SK-N-SH (cell line): ENCODE results near the gene NANOS2. TPM values are rescaled to one million over a fixed set of nuclear protein-coding genes. Genes with fewer than 3 reads are reported as not detected.

ENCODE experiments used
- CTCF ChIA-PET: fragments of 300-600, 350-600 bp; formaldehyde crosslinking; extraction: SDS; loops from one replicate; lab custom pipeline; 2021; lab: Yijun Ruan, JAX
- POLR2A ChIA-PET: fragments of 350-600 bp; sonication (Branson Sonifier 250); formaldehyde crosslinking; extraction: SDS; loops from one replicate; lab custom pipeline; 2020; ENCODE audit warnings: antibody characterized with exemption, inconsistent platforms; lab: Yijun Ruan, JAX
- DNase-seq: peaks from one replicate; pipeline ENCODE4 v3.0.0; 2012
- H2AFZ ChIP-seq: fragments of 200-600 bp; sonication (generic); 2 replicates; pipeline ENCODE4 v1.8.1; 2016; ENCODE audit warnings: antibody characterized with exemption, mild to moderate bottlenecking, low read depth
- H3F3A ChIP-seq: fragments of 200-600 bp; sonication (generic); replicated peaks from 2 replicates; pipeline ENCODE3; 2016; ENCODE audit warnings: antibody characterized with exemption, mild to moderate bottlenecking; ENCODE audit not compliant: insufficient read depth
- H3K27ac ChIP-seq, 2 experiments: fragments of 200-500 bp in 1 of 2; fragments of 200-600 bp in 1 of 2; sonication (Bioruptor generic) in 1 of 2; sonication (generic), shearing (Covaris generic) in 1 of 2; 2 replicates each; pipeline versions ENCODE4 v1.5.1 to v1.6.1; 2014 to 2016; ENCODE audit warnings: low read depth in 2 of 2, inconsistent platforms in 1 of 2, low read length in 1 of 2, mild to moderate bottlenecking in 1 of 2, mixed read lengths in 1 of 2
- H3K27me3 ChIP-seq: fragments of 200-600 bp; sonication (generic), shearing (Covaris generic); 2 replicates; pipeline ENCODE4 v1.6.1; 2016; ENCODE audit warnings: mixed run types; ENCODE audit not compliant: insufficient read depth
- H3K36me3 ChIP-seq, 2 experiments: fragments of 200-500 bp in 1 of 2; fragments of 200-600 bp in 1 of 2; sonication (Bioruptor generic) in 1 of 2; sonication (generic) in 1 of 2; replicated peaks in 1 of 2; 2 replicates each; pipeline versions ENCODE3 to v1.5.1; 2014 to 2016; ENCODE audit warnings: low read length in 1 of 2, mild to moderate bottlenecking in 1 of 2; ENCODE audit not compliant: insufficient read depth in 2 of 2, control insufficient read depth in 1 of 2
- H3K4me1 ChIP-seq, 2 experiments: fragments of 200-500 bp in 1 of 2; fragments of 200-600 bp in 1 of 2; sonication (Bioruptor generic) in 1 of 2; sonication (generic), shearing (Covaris generic) in 1 of 2; 2 replicates each; pipeline versions ENCODE4 v1.5.1 to v1.6.1; 2014 to 2016; ENCODE audit warnings: low read depth in 1 of 2, low read length in 1 of 2, mixed run types in 1 of 2; ENCODE audit not compliant: insufficient read depth in 2 of 2, control insufficient read depth in 1 of 2
- H3K4me2 ChIP-seq: fragments of 200-600 bp; sonication (generic), shearing (Covaris generic); 2 replicates; pipeline ENCODE4 v1.6.1; 2017; ENCODE audit warnings: mixed run types
- H3K4me3 ChIP-seq, 2 experiments: fragments of 200-500 bp in 1 of 2; fragments of 200-600 bp in 1 of 2; sonication (Bioruptor generic) in 1 of 2; sonication (generic), shearing (Covaris generic) in 1 of 2; 2 replicates each; pipeline versions ENCODE4 v1.5.1 to v1.8.1; 2014 to 2016; ENCODE audit warnings: low read depth in 2 of 2, inconsistent platforms in 1 of 2, low read length in 1 of 2, mild to moderate bottlenecking in 1 of 2, mixed read lengths in 1 of 2, moderate library complexity in 1 of 2
- H3K79me2 ChIP-seq: fragments of 200-600 bp; sonication (generic); 2 replicates; pipeline ENCODE4 v1.8.1; 2017; ENCODE audit warnings: mild to moderate bottlenecking; ENCODE audit not compliant: insufficient read depth
- H3K9ac ChIP-seq: fragments of 200-600 bp; sonication (generic); 2 replicates; pipeline ENCODE4 v1.6.1; 2017; ENCODE audit warnings: mixed run types
- H3K9me2 ChIP-seq: fragments of 200-600 bp; sonication (generic); 2 replicates; pipeline ENCODE4 v1.6.1; 2017; ENCODE audit warnings: mixed run types
- H3K9me3 ChIP-seq: fragments of 200-600 bp; sonication (generic); 2 replicates; pipeline ENCODE4 v1.6.1; 2017; ENCODE audit warnings: mixed run types, mild to moderate bottlenecking, moderate library complexity
- H4K20me1 ChIP-seq: fragments of 200-600 bp; sonication (generic); 2 replicates; pipeline ENCODE4 v1.6.1; 2017; ENCODE audit warnings: mild to moderate bottlenecking, mixed run types; ENCODE audit not compliant: insufficient read depth
- CHD2 ChIP-seq: fragments of 150-350 bp; IDR thresholded peaks from 2 replicates; pipeline ENCODE4 v1.6.1; 2018; ENCODE audit warnings: low read length; ENCODE audit not compliant: partially characterized antibody
- ELF1 ChIP-seq: IDR thresholded peaks from 2 replicates; pipeline ENCODE4 v1.4.0; 2012
- FOXJ3 ChIP-seq: sonication (generic); formaldehyde crosslinking; IDR thresholded peaks from 2 replicates; pipeline ENCODE4 v1.5.1; 2020; ENCODE audit warnings: mild to moderate bottlenecking, missing genetic modification reagents
- FOXM1 ChIP-seq: IDR thresholded peaks from 2 replicates; pipeline ENCODE4 v1.4.0; 2012; ENCODE audit warnings: low read depth, mild to moderate bottlenecking
- GATA2 ChIP-seq: sonication (generic); formaldehyde crosslinking; IDR thresholded peaks from 2 replicates; pipeline ENCODE4 v1.5.0; 2020; ENCODE audit warnings: mild to moderate bottlenecking, missing genetic modification reagents
- MEF2A ChIP-seq: IDR thresholded peaks from 2 replicates; pipeline ENCODE4 v1.4.0; 2012; ENCODE audit warnings: low read depth, borderline replicate concordance
- MXI1 ChIP-seq: IDR thresholded peaks from 2 replicates; pipeline ENCODE4 v1.6.1; 2012; ENCODE audit warnings: mild to moderate bottlenecking, low read depth, low read length, improper control_type of control experiment
- NFIC ChIP-seq: IDR thresholded peaks from 2 replicates; pipeline ENCODE4 v1.4.0; 2012; ENCODE audit warnings: borderline replicate concordance
- RCOR1 ChIP-seq: fragments of 150-350 bp; IDR thresholded peaks from 2 replicates; pipeline ENCODE4 v1.6.1; 2017; ENCODE audit warnings: antibody characterized with exemption, low read length
- RFX5 ChIP-seq: IDR thresholded peaks from 2 replicates; pipeline ENCODE4 v1.6.1; 2012; ENCODE audit warnings: mild to moderate bottlenecking, improper control_type of control experiment, low read length
- SMC3 ChIP-seq: IDR thresholded peaks from 2 replicates; pipeline ENCODE4 v1.6.1; 2012; ENCODE audit warnings: low read depth, low read length, improper control_type of control experiment
- TAF1 ChIP-seq: IDR thresholded peaks from 2 replicates; pipeline ENCODE4 v1.6.1; 2012; ENCODE audit warnings: low read depth, mild to moderate bottlenecking, low read length, moderate library complexity, borderline replicate concordance
- TCF12 ChIP-seq: IDR thresholded peaks from 2 replicates; pipeline ENCODE4 v1.4.0; 2012
- TEAD4 ChIP-seq: IDR thresholded peaks from 2 replicates; pipeline ENCODE4 v1.4.0; 2012; ENCODE audit warnings: mild to moderate bottlenecking, borderline replicate concordance; ENCODE audit not compliant: insufficient read depth
- USF2 ChIP-seq: fragments of 150-350 bp; IDR thresholded peaks from 2 replicates; pipeline ENCODE4 v1.6.1; 2017; ENCODE audit warnings: antibody characterized with exemption, low read length, low read depth, borderline replicate concordance
- YY1 ChIP-seq: IDR thresholded peaks from 2 replicates; pipeline ENCODE4 v1.4.0; 2012; ENCODE audit warnings: low read depth, mild to moderate bottlenecking
- WGBS: methylation state at CpG from one replicate; pipeline ENCODE4 v1.1.6; 2017; ENCODE audit warnings: low lambda C conversion rate; 5-methylcytosine and 5-hydroxymethylcytosine counted together
- polyA plus RNA-seq, 3 experiments: library from polyadenylated mRNA; depleted of rRNA; stranded (reverse); fragments of >200 nt; gene quantifications; 2 replicates each; pipeline ENCODE4 v1.2.3, GENCODE V29; 2012
- TF ChIP-seq, protein P1 (sequence below): IDR thresholded peaks from 2 replicates; pipeline ENCODE4 v1.4.0; 2012; ENCODE audit warnings: low read depth, borderline replicate concordance
- TF ChIP-seq, protein P2 (sequence below): IDR thresholded peaks from 2 replicates; pipeline ENCODE4 v1.4.0; 2012; ENCODE audit warnings: low read depth, borderline replicate concordance

NANOS2 gene
- polyA plus RNA-seq, 1 of the 3 experiments (the other 2 are of a cell fraction) = not detected

DNA sequence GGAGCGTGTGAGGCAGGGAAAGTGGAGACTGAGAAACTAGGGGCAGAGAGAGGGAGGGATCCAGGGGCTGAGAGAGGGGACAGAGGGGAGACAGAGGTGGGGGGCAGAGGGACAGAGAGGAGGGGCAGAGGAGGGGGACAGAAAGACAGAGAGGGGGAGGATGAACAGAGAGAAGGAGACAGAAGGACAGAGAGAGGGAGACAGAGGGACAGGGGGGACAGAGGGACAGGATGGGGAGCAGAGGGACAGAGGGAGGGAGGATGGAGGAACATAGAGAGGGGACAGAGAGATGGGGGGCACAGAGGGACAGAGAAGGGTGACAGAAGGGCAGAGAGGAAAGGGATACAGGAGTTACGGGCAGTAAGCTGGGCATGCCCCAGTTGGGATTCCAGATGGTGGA is 14.7 kb upstream of the NANOS2 start:
- 94% methylated on average over 2 of the region's 2 CpGs for WGBS

DNA sequence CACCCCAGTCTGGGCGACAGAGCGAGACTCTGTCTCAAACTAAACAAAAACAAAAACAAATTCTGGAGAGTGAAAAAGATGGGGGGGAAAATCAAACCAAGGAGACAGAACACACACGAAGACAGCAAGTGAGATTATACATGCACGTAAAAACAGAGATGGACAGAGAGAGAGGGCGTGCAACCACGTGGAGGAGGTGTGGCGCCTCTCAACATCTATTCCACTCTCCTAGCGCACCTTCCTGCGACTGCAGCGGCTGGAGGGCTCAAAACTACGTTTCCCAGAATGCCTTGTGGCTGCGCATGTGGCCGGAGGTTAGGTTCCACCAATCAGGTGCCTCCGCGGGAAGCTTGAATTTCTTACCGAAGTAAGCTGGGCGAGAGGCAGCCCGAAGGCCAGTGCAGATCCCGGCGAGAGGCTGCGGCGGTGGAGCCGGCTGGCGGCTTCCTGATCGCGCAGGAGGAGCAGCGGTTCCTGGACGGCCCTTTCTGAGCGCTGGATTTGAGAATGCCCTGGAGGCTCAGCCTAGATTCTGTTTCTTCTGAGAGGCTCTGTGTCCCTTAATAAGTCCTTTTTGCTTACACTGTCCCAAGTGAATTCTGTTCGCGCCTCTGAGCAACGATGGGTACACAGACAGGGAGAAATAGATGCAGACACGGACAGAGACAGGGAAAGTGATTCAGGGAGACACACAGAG is 13.1 kb upstream of the NANOS2 start:
- H3K9me2 ChIP-seq = no peaks in the 10 kb centered on the region
- H3K27me3 ChIP-seq = no peaks in the 10 kb centered on the region
- H3K79me2 ChIP-seq = no peaks in the 10 kb centered on the region
- ChIA-PET CTCF (interaction anchor here (0.6 to 1.4 kb wide), 6 partner anchors 24 to 1557 kb away, joined by 3 to 8 read pairs (median 3); partner anchors contain the start of genes KPTN and QPCTL), POLR2A (no interaction called here)
- H3K4me2 ChIP-seq = peak overlapping the region; percentile 53; the same call in 1 of the 2 replicates
- H3F3A ChIP-seq = no peaks in the 10 kb centered on the region
- no peaks in the 10 kb centered on the region for H4K20me1 ChIP-seq
- peak overlapping the region in 1 of 2 experiments; percentile 33; a peak in 3 of 4 replicates for H3K4me3 ChIP-seq
- 14% methylated on average over 28 of the region's 33 CpGs for WGBS
- H2AFZ ChIP-seq = peak overlapping the region; percentile 53; the same call in 1 of the 2 replicates
- H3K9ac ChIP-seq = peak overlapping the region; percentile 34; the same call in 1 of the 2 replicates
- peak; percentile 97 for DNase-seq
- no peak overlapping the region for H3K27ac ChIP-seq
- H3K9me3 ChIP-seq = no peaks in the 10 kb centered on the region
- peaks cover 0 to 5% of the 10 kb centered on the region in 2 experiments; a peak in 1 of 4 replicates for H3K4me1 ChIP-seq
- no peaks in the 10 kb centered on the region for H3K36me3 ChIP-seq
- TF ChIP-seq RFX5 (no peak), USF2 (peak; percentile 63; the same call in 1 of the 2 replicates), FOXJ3 (CRISPR knock-in tag) (no peak), FOXM1 (peak; percentile 72; the same call in 1 of the 2 replicates), MEF2A (no peak), ELF1 (peak; percentile 55; the same call in 1 of the 2 replicates), CHD2 (peak; percentile 95), MXI1 (peak; percentile 77; the same call in 1 of the 2 replicates), TEAD4 (no peak), TAF1 (no peak)
- TF ChIP-seq, protein P1, sequence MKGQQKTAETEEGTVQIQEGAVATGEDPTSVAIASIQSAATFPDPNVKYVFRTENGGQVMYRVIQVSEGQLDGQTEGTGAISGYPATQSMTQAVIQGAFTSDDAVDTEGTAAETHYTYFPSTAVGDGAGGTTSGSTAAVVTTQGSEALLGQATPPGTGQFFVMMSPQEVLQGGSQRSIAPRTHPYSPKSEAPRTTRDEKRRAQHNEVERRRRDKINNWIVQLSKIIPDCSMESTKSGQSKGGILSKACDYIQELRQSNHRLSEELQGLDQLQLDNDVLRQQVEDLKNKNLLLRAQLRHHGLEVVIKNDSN = peak; percentile 91

More for the DNA sequence above, 14.7 kb upstream of the NANOS2 start:
- H3K9ac ChIP-seq = no peak overlapping the region
- TF ChIP-seq CHD2 (no peak), TCF12 (no peak), YY1 (no peak), RCOR1 (no peak), MEF2A (no peak), TEAD4 (no peak), FOXM1 (no peak), USF2 (no peak), SMC3 (no peak), FOXJ3 (CRISPR knock-in tag) (no peak), NFIC (no peak), GATA2 (CRISPR knock-in tag) (no peak)
- TF ChIP-seq, protein P2, sequence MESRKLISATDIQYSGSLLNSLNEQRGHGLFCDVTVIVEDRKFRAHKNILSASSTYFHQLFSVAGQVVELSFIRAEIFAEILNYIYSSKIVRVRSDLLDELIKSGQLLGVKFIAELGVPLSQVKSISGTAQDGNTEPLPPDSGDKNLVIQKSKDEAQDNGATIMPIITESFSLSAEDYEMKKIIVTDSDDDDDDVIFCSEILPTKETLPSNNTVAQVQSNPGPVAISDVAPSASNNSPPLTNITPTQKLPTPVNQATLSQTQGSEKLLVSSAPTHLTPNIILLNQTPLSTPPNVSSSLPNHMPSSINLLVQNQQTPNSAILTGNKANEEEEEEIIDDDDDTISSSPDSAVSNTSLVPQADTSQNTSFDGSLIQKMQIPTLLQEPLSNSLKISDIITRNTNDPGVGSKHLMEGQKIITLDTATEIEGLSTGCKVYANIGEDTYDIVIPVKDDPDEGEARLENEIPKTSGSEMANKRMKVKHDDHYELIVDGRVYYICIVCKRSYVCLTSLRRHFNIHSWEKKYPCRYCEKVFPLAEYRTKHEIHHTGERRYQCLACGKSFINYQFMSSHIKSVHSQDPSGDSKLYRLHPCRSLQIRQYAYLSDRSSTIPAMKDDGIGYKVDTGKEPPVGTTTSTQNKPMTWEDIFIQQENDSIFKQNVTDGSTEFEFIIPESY = no peak
- TF ChIP-seq, protein P1 = no peak
- TF ChIP-seq, all 33 proteins: peak for 0
- H3K4me2 ChIP-seq = no peak overlapping the region
- DNase-seq = no peak
- no peaks in the 10 kb centered on the region for H3K27me3 ChIP-seq
- peaks cover 0 to 5% of the 10 kb centered on the region in 2 experiments; a peak in 1 of 4 replicates for H3K4me1 ChIP-seq
- no peaks in the 10 kb centered on the region for H3K9me3 ChIP-seq
- H3K27ac ChIP-seq = no peak overlapping the region
- CTCF ChIA-PET = no interaction called here
- H3K36me3 ChIP-seq = no peaks in the 10 kb centered on the region
- H3K4me3 ChIP-seq = no peak overlapping the region
- H4K20me1 ChIP-seq = no peaks in the 10 kb centered on the region
- no peaks in the 10 kb centered on the region for H3F3A ChIP-seq
- no peak overlapping the region for H2AFZ ChIP-seq
- H3K79me2 ChIP-seq = no peaks in the 10 kb centered on the region
- H3K9me2 ChIP-seq = no peaks in the 10 kb centered on the region
- POLR2A ChIA-PET = no interaction called here
